GM12878 (cell line): ENCODE results near the gene SHF. TPM values are rescaled to one million over a fixed set of nuclear protein-coding genes. Genes with fewer than 3 reads are reported as not detected.
A peak's percentile ranks its signal among the peaks of the same experiment; 100 is the strongest.

Experiments used
- ATAC-seq: fragments of 200-7000 bp; cut with Tn5 transposase; 3 replicates; pipeline ENCODE4 v1.9.1; 2020; ENCODE audit warnings: mild to moderate bottlenecking, moderate library complexity
- BruUV-seq: library from RNA; stranded (reverse); fragments of 400-500 nt; replicated peaks from 2 replicates; lab custom pipeline; 2021; lab: Mats Ljungman, UMichigan
- CTCF ChIA-PET: fragments of 300-600 bp; sonication (Branson Sonifier 250); formaldehyde crosslinking; extraction: SDS; loops from one replicate; lab custom pipeline; 2021; ENCODE audit warnings: inconsistent platforms; lab: Yijun Ruan, JAX
- POLR2A ChIA-PET: fragments of 350-600 bp; formaldehyde crosslinking; extraction: SDS; loops from one replicate; lab custom pipeline; 2021; ENCODE audit warnings: inconsistent platforms; lab: Charles Lee
- RAD21 ChIA-PET: fragments of 300-600 bp; sonication (Branson Sonifier 250); formaldehyde crosslinking; loops from one replicate; lab custom pipeline; 2023; ENCODE audit warnings: antibody characterized with exemption; ENCODE audit not compliant: unreplicated experiment; lab: Charles Lee
- SMC1A ChIA-PET: fragments of 300-600 bp; sonication (Branson Sonifier 250); formaldehyde crosslinking; loops from one replicate; lab custom pipeline; 2023; ENCODE audit not compliant: unreplicated experiment, uncharacterized antibody; lab: Charles Lee
- DNase-seq: peaks from one replicate; pipeline ENCODE4 v3.0.0-alpha.2; 2011; ENCODE audit warnings: low read depth, low spot score
- FAIRE-seq: peaks from 3 replicates; lab custom pipeline; 2011; peaks lifted over from hg19 to GRCh38; lab: Jason Lieb, UNC
- H2AFZ ChIP-seq: 2 replicates; pipeline ENCODE4 v1.6.0; 2011; ENCODE audit warnings: low read depth, low read length, control low read depth; ENCODE audit not compliant: control insufficient read depth
- H3K27ac ChIP-seq: 2 replicates; pipeline ENCODE4 v1.5.1; 2011; ENCODE audit warnings: control low read depth; ENCODE audit not compliant: control insufficient read depth, insufficient read depth
- H3K27me3 ChIP-seq, 2 experiments: replicated peaks in 1 of 2; 2 replicates each; pipeline versions ENCODE4 v1.6.0 to v1.6.1; 2011; ENCODE audit warnings: low read length in 1 of 2; ENCODE audit not compliant: control insufficient read depth in 2 of 2, insufficient read depth in 2 of 2
- H3K36me3 ChIP-seq, 2 experiments: 2 replicates each; pipeline ENCODE4 v1.5.1; 2011; ENCODE audit warnings: low read length in 1 of 2; ENCODE audit not compliant: control insufficient read depth in 2 of 2, insufficient read depth in 2 of 2
- H3K4me1 ChIP-seq: 2 replicates; pipeline ENCODE4 v1.6.1; 2011; ENCODE audit warnings: mild to moderate bottlenecking, low read length, moderate library complexity, mixed read lengths; ENCODE audit not compliant: control insufficient read depth, insufficient read depth
- H3K4me2 ChIP-seq: 2 replicates; pipeline ENCODE4 v1.6.0; 2011; ENCODE audit warnings: control low read depth; ENCODE audit not compliant: control insufficient read depth, insufficient read depth
- H3K4me3 ChIP-seq: fragments of 200-600 bp; sonication (generic); 2 replicates; pipeline ENCODE4 v1.5.1; 2016
- H3K79me2 ChIP-seq: 2 replicates; pipeline ENCODE4 v1.6.0; 2011; ENCODE audit warnings: low read length; ENCODE audit not compliant: control insufficient read depth, insufficient read depth
- H3K9ac ChIP-seq: 2 replicates; pipeline ENCODE4 v1.8.0; 2011; ENCODE audit warnings: low read length, control low read depth, mixed read lengths; ENCODE audit not compliant: control insufficient read depth, insufficient read depth
- H3K9me3 ChIP-seq: replicated peaks from 3 replicates; pipeline ENCODE4 v1.5.1; 2011; ENCODE audit warnings: mild to moderate bottlenecking, low read length; ENCODE audit not compliant: control insufficient read depth, insufficient read depth
- H4K20me1 ChIP-seq: 2 replicates; pipeline ENCODE4 v1.6.0; 2011; ENCODE audit not compliant: control insufficient read depth, insufficient read depth
- BACH1 ChIP-seq: fragments of 450-650 bp; IDR thresholded peaks from 2 replicates; pipeline ENCODE4 v1.6.1; 2017; ENCODE audit warnings: mild to moderate bottlenecking, borderline replicate concordance
- BCL11A ChIP-seq: IDR thresholded peaks from 2 replicates; pipeline ENCODE4 v1.6.1; 2011; ENCODE audit warnings: low read depth, low read length
- BMI1 ChIP-seq: fragments of 450-650 bp; IDR thresholded peaks from 2 replicates; pipeline ENCODE4 v1.6.1; 2016; ENCODE audit warnings: mild to moderate bottlenecking, moderate library complexity, borderline replicate concordance
- CREB1 ChIP-seq: IDR thresholded peaks from 2 replicates; pipeline ENCODE4 v1.6.1; 2012; ENCODE audit warnings: low read depth, mild to moderate bottlenecking, inconsistent platforms
- NFYA ChIP-seq: IDR thresholded peaks from 2 replicates; pipeline ENCODE4 v1.6.1; 2011; ENCODE audit warnings: low read depth, mild to moderate bottlenecking, low read length, improper control_type of control experiment, borderline replicate concordance
- POLR2AphosphoS2 ChIP-seq: IDR thresholded peaks from 2 replicates; pipeline ENCODE4 v1.6.1; 2011; ENCODE audit warnings: low read depth, mild to moderate bottlenecking, low read length, improper control_type of control experiment, moderate library complexity
- SREBF1 ChIP-seq: IDR thresholded peaks from 2 replicates; pipeline ENCODE4 v1.6.1; 2012; ENCODE audit warnings: mild to moderate bottlenecking, low read length
- ZNF207 ChIP-seq: fragments of 450-650 bp; IDR thresholded peaks from 2 replicates; pipeline ENCODE4 v1.6.1; 2014; ENCODE audit warnings: antibody characterized with exemption, mild to moderate bottlenecking, borderline replicate concordance
- ZNF384 ChIP-seq: IDR thresholded peaks from 2 replicates; pipeline ENCODE4 v1.6.1; 2012; ENCODE audit warnings: low read depth, mild to moderate bottlenecking, low read length, improper control_type of control experiment, borderline replicate concordance
- WGBS: methylation state at CpG from one replicate; pipeline ENCODE4 v1.1.6; 2016; ENCODE audit warnings: low lambda C conversion rate; ENCODE audit not compliant: insufficient replicate concordance, insufficient coverage; ENCODE audit errors: missing lambda C conversion rate; 5-methylcytosine and 5-hydroxymethylcytosine counted together
- in situ Hi-C: fragments of 300-500 bp; cut with MboI; formaldehyde crosslinking; loops from 9 replicates; pipeline ENCODE4 v1.14.3; 2018; ENCODE audit warnings: mixed read lengths
- intact Hi-C: fragments of 100-400 bp; cut with micrococcal nuclease; formaldehyde crosslinking; loops from one replicate; pipeline ENCODE4 v1.14.2; 2022; ENCODE audit not compliant: unreplicated experiment
- polyA plus RNA-seq, 11 experiments: library from polyadenylated mRNA; depleted of rRNA in 4 of 11; unstranded in 6 of 11; stranded (reverse) in 5 of 11; fragments of >200 nt; fragmentation: Nextera tagmentation in 4 of 11; fragmentation: Illumina TruSeq in 1 of 11; extraction: Ambion mirVana in 4 of 11; extraction: Trizol in 1 of 11; gene quantifications; 1 replicate in 1 of 11; 2 replicates in 10 of 11; pipeline versions ENCODE4 v1.2.1 to v1.2.3, GENCODE V29; 2011 to 2016; ENCODE audit warnings: inconsistent platforms in 2 of 11, missing spikeins in 2 of 11, low read depth in 1 of 11
- total RNA-seq, 4 experiments: library from RNA; depleted of rRNA in 3 of 4; stranded (reverse); fragments of >200 nt in 3 of 4; fragmentation: Illumina TruSeq in 1 of 4; extraction: Trizol in 1 of 4; gene quantifications; 2 replicates each; pipeline versions ENCODE4 v1.2.1 to v1.2.3, GENCODE V29; 2013 to 2021

The SHF gene
- total and polyA plus RNA-seq, 10 of the 15 experiments (the other 5 are each of a cell fraction or from before 2014, with no cell fraction given), result 0.04 to 5.7 (median 1.0) TPM; not detected in 1

GRCh38 chr15:45164914-45165313 lies 22.9 kb downstream of the SHF start (continued):
- TF ChIP-seq NFYA, result no peak
- TF ChIP-seq BMI1, result no peak
- no peak for TF ChIP-seq BCL11A
- TF ChIP-seq, all 136 proteins: peak for 0

- 85% methylated on average over 8 of the region's 9 CpGs for WGBS
- RAD21 ChIA-PET, result interaction anchor here (0.8 to 6.6 kb wide), 19 partner anchors 14 to 448 kb away, joined by 3 to 104 read pairs (median 5); a partner anchor contains a TSS
- intact Hi-C loops (loop anchor here (2.0 kb wide), 1 partner anchor 293 kb away; no protein-coding TSS in a partner anchor), in situ Hi-C loops (loop anchor here (5.0 kb wide), 1 partner anchor 109 kb away; no protein-coding TSS in a partner anchor)
- H3K27me3 ChIP-seq, result no peaks in the 10 kb centered on the region
- no peak for FAIRE-seq
- H3K4me2 ChIP-seq, result no peak overlapping the region
- no peak overlapping the region for H3K27ac ChIP-seq
- H3K9me3 ChIP-seq, result no peaks in the 10 kb centered on the region
- no peak overlapping the region for H2AFZ ChIP-seq
- H3K9ac ChIP-seq, result no peak overlapping the region
- SMC1A ChIA-PET, result interaction anchor here (0.7 to 9.7 kb wide), 21 partner anchors 13 to 294 kb away, joined by 3 to 159 read pairs (median 4); a partner anchor contains a TSS
- H3K4me1 ChIP-seq, result peaks cover 7% of the 10 kb centered on the region
- POLR2A ChIA-PET, result interaction anchor here (0.7 to 2.3 kb wide), 8 partner anchors 17 to 239 kb away, joined by 3 to 9 read pairs (median 4); partner anchors contain the start of gene SHF
- DNase-seq, result no peak
- H3K79me2 ChIP-seq, result peaks cover 4% of the 10 kb centered on the region
- no peaks in the 10 kb centered on the region for H4K20me1 ChIP-seq
- no peaks in the 10 kb centered on the region for H3K36me3 ChIP-seq
- TF ChIP-seq POLR2AphosphoS2 (0 out of 2 replicates have a peak, but pooled peaks have one; percentile 32), BACH1 (no peak), CREB1 (no peak), ZNF207 (no peak), ZNF384 (no peak), SREBF1 (no peak)
- no TSS peak for BruUV-seq
- CTCF ChIA-PET, result interaction anchor here (0.6 to 16.3 kb wide), 58 partner anchors 9 to 450 kb away, joined by 3 to 253 read pairs (median 5); partner anchors contain the start of gene SHF
- no peak for ATAC-seq
- H3K4me3 ChIP-seq, result no peak overlapping the region
Measured at GRCh38 chr15:45163508-45163856, 24.3 kb downstream of the SHF start.
